Coronary artery (tissue), 2 donors: ENCODE data around the gene MAGI2.
"Not testable (repeated sequence)": the region's sequence is repeated elsewhere in the genome, so short reads cannot be mapped to it uniquely, and the experiment has no call there.

Experiments used
- DNase-seq: peaks from one replicate; pipeline ENCODE4 v3.0.0-alpha.2; 2017; ENCODE audit warnings: low spot score
- H3K27ac ChIP-seq, 2 donors: fragments of 200-600 bp; sonication (generic); one replicate each; pipeline ENCODE4 v1.5.1; 2016 to 2019
- H3K4me3 ChIP-seq: fragments of 200-600 bp; sonication (generic); 2 replicates; pipeline ENCODE4 v1.5.1; 2016; ENCODE audit warnings: mild to moderate bottlenecking, moderate library complexity
- TF ChIP-seq, protein P1 (sequence below): fragments of 200-600 bp; sonication (generic); IDR thresholded peaks from one replicate; pipeline ENCODE4 v1.5.1; 2019; ENCODE audit warnings: antibody characterized with exemption

MAGI2 gene

DNA sequence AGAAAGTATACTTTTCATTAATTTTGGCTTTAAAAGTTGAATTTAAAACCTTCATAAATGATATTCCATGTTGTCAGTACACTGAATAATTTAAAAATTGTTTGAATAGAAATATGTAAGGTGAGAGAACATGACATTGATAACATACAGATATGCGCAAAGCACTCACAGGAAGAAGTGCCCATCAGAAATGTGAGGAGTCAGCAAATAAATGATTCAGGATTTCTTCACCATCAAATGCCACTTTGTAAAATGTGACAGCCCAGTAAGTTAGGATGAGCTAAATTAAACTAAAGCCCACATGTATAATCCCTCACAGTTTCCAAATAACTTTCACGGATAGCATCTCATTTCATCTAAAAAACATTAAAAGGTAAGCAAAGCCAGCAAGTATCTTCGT, 417.6 kb downstream of the MAGI2 start:
- TF ChIP-seq, protein P1, sequence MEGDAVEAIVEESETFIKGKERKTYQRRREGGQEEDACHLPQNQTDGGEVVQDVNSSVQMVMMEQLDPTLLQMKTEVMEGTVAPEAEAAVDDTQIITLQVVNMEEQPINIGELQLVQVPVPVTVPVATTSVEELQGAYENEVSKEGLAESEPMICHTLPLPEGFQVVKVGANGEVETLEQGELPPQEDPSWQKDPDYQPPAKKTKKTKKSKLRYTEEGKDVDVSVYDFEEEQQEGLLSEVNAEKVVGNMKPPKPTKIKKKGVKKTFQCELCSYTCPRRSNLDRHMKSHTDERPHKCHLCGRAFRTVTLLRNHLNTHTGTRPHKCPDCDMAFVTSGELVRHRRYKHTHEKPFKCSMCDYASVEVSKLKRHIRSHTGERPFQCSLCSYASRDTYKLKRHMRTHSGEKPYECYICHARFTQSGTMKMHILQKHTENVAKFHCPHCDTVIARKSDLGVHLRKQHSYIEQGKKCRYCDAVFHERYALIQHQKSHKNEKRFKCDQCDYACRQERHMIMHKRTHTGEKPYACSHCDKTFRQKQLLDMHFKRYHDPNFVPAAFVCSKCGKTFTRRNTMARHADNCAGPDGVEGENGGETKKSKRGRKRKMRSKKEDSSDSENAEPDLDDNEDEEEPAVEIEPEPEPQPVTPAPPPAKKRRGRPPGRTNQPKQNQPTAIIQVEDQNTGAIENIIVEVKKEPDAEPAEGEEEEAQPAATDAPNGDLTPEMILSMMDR = no peak
- no peak overlapping the region for H3K4me3 ChIP-seq
- H3K27ac ChIP-seq = no peak overlapping the region
- DNase-seq = no peak

DNA sequence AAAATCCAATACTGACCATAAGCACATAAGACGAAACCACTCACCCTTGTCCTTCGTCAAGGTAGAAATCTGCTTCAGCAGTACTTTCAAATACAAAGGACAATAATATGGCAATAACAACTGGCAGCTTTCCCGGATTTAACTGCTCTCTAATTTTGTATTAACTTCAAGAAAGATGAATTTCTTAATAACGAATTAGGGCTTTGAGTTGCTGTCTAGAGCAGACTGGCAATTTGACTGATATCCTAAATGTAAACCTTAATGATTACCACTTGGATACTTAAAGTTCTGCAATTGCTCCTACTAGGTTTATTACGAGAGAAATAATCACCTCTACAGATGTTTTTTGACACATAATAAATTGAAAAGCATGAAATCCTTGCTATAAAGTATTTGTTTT, 418.7 kb downstream of the MAGI2 start:
- DNase-seq = no peak
- no peak overlapping the region for H3K4me3 ChIP-seq
- TF ChIP-seq, protein P1 = no peak
- H3K27ac ChIP-seq = no peak overlapping the region

DNA sequence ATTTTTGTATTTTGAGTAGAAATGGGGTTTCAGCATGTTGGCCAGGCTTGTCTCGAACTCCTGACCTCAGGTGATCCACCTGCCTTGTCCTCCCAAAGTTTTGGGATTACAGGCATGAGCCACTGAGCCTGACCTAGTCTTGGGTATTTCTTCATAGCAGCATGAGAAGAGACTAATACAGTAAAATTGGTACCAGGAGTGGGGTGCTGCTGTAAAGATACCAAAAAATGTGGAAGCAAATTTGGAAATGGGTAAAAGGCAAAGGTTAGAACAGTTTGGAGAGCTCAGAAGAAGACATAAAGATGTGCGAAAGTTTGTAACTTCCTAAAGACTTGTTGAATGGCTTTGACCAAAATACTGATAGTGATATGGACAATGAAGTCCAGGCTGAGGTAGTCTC, 433.8 kb downstream of the MAGI2 start:
- H3K4me3 ChIP-seq, DNase-seq, H3K27ac ChIP-seq: not testable (repeated sequence)

DNA sequence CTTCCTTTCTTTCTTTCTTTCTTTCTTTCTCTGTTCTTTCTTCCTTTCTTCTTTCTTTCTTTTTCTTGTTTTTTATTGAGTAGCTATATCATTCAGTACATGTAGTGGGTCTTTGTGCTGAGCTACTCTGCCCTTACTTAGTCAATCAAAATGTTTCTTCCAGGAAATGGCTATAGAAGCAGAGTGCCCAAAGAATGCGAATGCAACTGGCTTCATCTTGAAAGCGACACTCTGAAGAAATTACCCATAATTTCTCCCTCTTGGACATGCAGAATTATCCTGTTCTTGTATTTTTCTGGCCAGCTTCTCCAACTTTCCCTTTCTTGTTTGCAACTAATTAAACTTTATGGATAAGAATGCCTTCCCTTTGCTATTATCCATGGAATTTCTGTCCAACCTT, 441.5 kb downstream of the MAGI2 start:
- Histone ChIP-seq H3K4me3 (no peak overlapping the region), H3K27ac (no peak overlapping the region)
- TF ChIP-seq, protein P1 = no peak
- no peak for DNase-seq

DNA sequence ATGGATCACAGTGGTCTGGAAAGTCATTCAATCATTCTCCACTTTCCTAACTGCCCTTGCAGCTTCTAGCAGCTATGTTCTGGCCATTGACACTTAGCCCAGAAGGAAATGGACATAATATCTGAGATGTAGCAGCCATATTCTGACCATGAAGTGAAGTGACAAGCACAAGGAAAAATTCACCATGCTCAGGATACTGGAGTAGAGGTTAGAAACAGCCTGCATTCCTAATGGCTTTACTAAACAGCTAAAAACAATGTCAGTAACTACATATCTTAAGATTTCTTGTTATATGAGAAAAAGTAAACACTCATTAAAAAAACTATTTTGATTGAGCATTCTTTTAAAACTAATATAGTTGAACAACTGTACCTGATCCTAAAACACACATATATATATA, 443.8 kb downstream of the MAGI2 start:
- TF ChIP-seq, protein P1 = no peak
- DNase-seq = no peak
- no peak overlapping the region for H3K27ac ChIP-seq

DNA sequence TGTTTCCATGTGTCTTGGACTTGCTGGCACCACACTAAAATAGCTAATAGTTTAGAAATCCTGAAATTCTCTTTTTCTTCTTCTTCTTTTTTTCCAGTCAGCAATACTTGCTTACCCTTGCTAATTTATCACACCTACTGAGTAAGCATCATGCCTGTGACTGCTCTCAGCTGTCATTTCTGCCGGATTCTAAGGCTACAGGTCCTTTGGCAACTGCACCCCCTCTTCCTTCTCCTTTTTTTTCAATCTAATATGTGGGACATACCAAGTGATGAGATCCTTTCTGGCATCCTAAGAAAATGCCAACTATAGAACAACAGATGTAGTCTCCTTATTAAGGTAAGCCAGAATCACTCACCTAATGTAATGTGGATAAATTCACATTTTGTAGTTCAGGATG, 444.7 kb downstream of the MAGI2 start:
- TF ChIP-seq, protein P1 = no peak
- no peak for DNase-seq
- Histone ChIP-seq H3K4me3 (no peak overlapping the region), H3K27ac (no peak overlapping the region)

More for the DNA sequence above, 443.8 kb downstream of the MAGI2 start:
- no peak overlapping the region for H3K4me3 ChIP-seq

DNA sequence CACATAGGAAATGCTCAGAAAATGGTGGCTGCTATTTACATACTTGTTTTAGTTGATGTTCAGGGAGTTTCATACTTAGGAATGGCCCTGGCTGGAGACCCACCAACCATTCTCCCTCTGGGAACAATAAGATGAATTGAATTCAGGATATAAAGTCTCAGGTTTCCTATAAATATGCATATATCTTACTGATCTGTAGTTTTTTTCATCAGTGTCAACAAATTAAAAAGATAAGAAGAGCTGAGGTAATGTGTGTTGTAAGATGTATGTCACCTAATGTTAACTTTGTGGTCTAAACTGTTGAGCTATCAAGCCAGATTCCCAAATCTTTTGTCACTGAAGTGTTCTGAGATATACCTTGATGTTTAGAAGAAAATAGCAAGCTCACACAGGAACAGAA, 457.5 kb downstream of the MAGI2 start:
- Histone ChIP-seq H3K4me3 (no peak overlapping the region), H3K27ac (no peak overlapping the region)
- DNase-seq = no peak
- TF ChIP-seq, protein P1 = no peak

DNA sequence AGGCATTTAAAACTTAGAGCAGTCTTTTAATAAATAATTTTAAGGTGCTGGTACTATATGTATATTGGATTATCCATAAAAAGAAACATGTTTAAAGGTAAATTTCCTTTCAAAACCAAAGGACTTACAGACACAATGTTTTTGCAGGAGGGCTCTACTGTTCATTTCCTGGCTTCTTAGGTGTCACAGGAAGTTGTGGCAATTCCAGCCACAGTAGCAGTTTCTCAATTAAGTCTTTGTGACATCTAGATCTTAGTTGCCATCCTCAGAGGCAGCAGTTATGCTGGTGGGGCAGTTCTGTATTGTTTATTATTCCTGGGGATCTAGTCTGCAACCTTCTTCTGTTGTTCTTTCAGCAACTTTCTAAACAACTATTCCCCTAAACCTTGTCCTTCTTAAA, 460.1 kb downstream of the MAGI2 start:
- H3K4me3 ChIP-seq = no peak overlapping the region
- DNase-seq = no peak
- H3K27ac ChIP-seq = no peak overlapping the region
- TF ChIP-seq, protein P1 = no peak
